ENCODE data around the gene DNAJC22.
A peak's percentile ranks its signal among the peaks of the same experiment; 100 is the strongest.
"Not testable (repeated sequence)": the region's sequence is repeated elsewhere in the genome, so short reads cannot be mapped to it uniquely, and the experiment has no call there.

The DNAJC22 gene

GRCh38 chr12:49330631-49331379, 15.9 kb upstream of the DNAJC22 start:
- DNase-seq (ENCODE audit: insufficient read length, low spot score) (no peak), FAIRE-seq (no peak)

- FAIRE-seq (no peak), DNase-seq (ENCODE audit: insufficient read length, low spot score) (no peak)
Observed at GRCh38 chr12:49331380-49332222, 15.1 kb upstream of the DNAJC22 start.

- FAIRE-seq (no peak), DNase-seq (ENCODE audit: insufficient read length, low spot score) (no peak)
Observed at GRCh38 chr12:49332441-49332861, 14.2 kb upstream of the DNAJC22 start.

- FAIRE-seq (no peak), DNase-seq (ENCODE audit: insufficient read length, low spot score) (no peak)
Observed at GRCh38 chr12:49332891-49333371, 13.8 kb upstream of the DNAJC22 start.

GRCh38 chr12:49333778-49334177, 12.9 kb upstream of the DNAJC22 start:
- FAIRE-seq; DNase-seq (ENCODE audit: insufficient read length, low spot score): not testable (repeated sequence)

- FAIRE-seq = no peak
- DNase-seq (ENCODE audit: insufficient read length, low spot score) = no peak
Observed at GRCh38 chr12:49334226-49334625, 12.5 kb upstream of the DNAJC22 start.

- DNase-seq (ENCODE audit: insufficient read length, low spot score) (no peak), FAIRE-seq (no peak)
Observed at GRCh38 chr12:49334681-49335080, 12.0 kb upstream of the DNAJC22 start.

- DNase-seq (ENCODE audit: insufficient read length, low spot score) = no peak
- no peak for FAIRE-seq
Observed at GRCh38 chr12:49335118-49335954, 11.4 kb upstream of the DNAJC22 start.

GRCh38 chr12:49335955-49336644, 10.6 kb upstream of the DNAJC22 start:
- no peak for DNase-seq (ENCODE audit: insufficient read length, low spot score)
- no peak for FAIRE-seq

- FAIRE-seq (peak; percentile 11), DNase-seq (ENCODE audit: insufficient read length, low spot score) (peak; percentile 92)
Observed at GRCh38 chr12:49336645-49337584, 9.8 kb upstream of the DNAJC22 start, which contains the start of gene C1QL4. Gene C1QL4, minus strand, starts transcription at chr12:49337188. Its CDS starts 711 bp downstream, at chr12:49336477.

- FAIRE-seq = no peak
Observed at GRCh38 chr12:49338830-49339463, 7.7 kb upstream of the DNAJC22 start.

GRCh38 chr12:49339464-49339861, 7.2 kb upstream of the DNAJC22 start:
- FAIRE-seq = no peak
- DNase-seq (ENCODE audit: insufficient read length, low spot score) = no peak

More at GRCh38 chr12:49338830-49339463, 7.7 kb upstream of the DNAJC22 start:
- DNase-seq (ENCODE audit: insufficient read length, low spot score) = no peak

- no peak for FAIRE-seq
Observed at GRCh38 chr12:49340095-49340870, 6.4 kb upstream of the DNAJC22 start.

GRCh38 chr12:49340971-49341776, 5.5 kb upstream of the DNAJC22 start:
- no peak for DNase-seq (ENCODE audit: insufficient read length, low spot score)
- no peak for FAIRE-seq

More at GRCh38 chr12:49340095-49340870, 6.4 kb upstream of the DNAJC22 start:
- DNase-seq (ENCODE audit: insufficient read length, low spot score) = no peak

- DNase-seq (ENCODE audit: insufficient read length, low spot score) (no peak), FAIRE-seq (no peak)
Observed at GRCh38 chr12:49341777-49342065, 5.0 kb upstream of the DNAJC22 start.

GRCh38 chr12:49342066-49342913, 4.4 kb upstream of the DNAJC22 start:
- DNase-seq (ENCODE audit: insufficient read length, low spot score) (peak; percentile 88), FAIRE-seq (peak; percentile 88)

Data from GM19239 (cell line).